SHP77 (cell line): Measurements from ENCODE around the gene DISC1.

Experiments
- DNase-seq, 2 experiments: peaks; one replicate each; lab custom pipeline; 2025; lab: John Stamatoyannopoulos, UW

Gene DISC1

DNA sequence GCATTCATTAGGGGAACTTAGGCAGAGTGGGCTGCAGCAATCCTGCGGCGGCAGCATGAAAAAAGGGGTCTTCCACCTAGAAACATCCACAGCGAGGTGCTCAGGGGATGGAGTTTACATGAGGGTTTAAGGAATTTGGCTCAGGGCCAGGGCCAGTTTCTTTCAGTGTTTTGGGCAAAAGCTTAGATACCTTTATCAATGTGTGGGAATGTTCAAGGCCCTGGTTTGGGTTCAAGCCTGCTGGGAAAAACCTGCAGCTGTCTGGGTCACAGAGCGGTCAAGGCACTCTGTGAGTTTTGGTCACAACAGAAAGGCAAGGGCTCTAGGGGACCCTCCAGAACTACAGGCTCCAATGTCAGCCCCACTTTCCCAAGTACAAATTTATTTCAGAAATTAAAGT lies 230.3 kb downstream of the DISC1 start:
- DNase-seq: no peak

GRCh38 chr1:231857609-231858135 lies 231.1 kb downstream of the DISC1 start:
- no peak for DNase-seq

DNA sequence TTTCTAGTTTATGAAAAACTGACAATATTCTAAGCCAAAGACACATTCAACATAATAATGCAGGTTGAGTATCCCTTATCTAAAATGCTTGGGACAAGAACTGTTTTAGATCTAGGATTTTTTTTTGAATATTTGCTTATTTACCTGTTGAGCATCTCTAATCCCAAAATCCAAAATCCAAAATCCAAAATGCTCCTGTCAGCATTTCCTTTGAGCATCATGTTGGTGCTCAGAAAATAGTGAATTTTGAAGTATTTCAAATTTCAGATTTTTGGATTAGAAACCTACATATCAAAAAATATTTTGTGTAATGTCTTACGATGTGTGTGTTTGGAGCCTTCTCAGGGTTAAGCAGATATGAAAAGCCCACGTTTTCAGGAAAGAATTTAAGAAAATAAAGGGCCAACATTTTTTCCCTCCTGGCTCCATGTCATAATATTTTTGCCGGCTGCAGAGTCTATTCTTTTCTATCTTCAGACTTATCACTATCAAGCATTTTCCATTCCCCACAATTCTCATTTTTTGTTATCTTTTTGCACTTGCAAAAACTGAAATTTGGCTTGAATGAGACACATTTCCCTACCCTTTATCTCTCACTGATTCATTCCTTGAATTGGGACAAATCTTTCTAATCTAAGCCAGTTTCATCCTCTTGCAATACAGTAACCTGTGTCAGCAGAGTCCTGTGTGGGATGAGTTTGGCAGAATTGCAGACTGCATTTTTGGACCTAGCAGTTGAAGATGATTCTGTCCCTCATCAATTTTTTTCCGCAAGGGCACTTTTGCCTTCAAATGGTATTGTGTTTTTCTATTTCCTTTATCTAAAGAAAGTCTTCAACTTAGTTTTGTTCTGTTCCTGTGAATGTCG lies 233.9 kb downstream of the DISC1 start:
- DNase-seq: no peak

- DNase-seq: no peak
These were observed 235.2 kb downstream of the DISC1 start for GRCh38 chr1:231861541-231862481.

- DNase-seq: no peak
These were observed 236.0 kb downstream of the DISC1 start for GRCh38 chr1:231862611-231863010.

GRCh38 chr1:231865331-231865730 lies 238.7 kb downstream of the DISC1 start:
- no peak for DNase-seq

DNA sequence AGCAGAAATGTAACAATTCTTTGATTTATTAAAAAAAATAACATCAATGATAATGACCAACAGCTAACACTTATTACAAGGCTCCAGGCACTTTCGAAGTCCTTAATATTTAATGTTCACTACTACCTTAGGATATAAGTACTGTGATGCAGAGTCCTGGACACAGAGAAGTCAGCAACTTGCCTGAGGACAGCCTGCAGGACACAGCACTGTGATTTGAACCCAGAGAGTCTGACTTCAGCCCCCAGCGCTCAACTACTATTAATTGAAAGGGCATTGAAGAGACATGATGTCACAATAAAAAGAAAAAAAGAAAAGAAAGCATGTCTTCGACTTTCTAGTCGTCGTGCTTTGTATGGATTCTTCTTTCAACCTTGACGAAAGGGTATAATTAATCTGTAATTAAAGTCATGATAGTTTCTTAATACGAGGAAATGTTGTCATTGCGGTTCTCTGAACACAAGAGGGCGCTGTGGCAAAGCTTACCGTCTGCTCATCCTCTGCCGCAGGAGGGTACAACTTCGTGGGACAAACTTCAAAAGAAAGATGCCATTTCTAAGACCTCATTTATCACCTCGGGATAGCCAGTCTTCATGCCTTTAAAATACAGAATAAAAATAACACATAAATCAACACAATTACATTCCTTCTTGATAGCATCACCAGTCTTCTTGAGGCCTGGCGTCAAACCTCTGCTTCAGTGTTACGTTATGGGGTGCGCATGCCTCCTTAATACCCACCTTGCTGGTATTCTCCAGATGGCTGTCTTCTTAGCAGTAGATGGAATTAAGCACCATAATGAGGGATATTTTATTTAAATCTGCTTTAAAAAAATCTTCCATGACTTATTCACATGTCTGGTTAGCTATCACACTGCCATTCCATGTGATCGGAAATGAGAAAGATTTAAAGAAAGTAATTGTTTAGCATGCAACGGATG lies 240.1 kb downstream of the DISC1 start:
- DNase-seq: peak; percentile 13 to 63

GRCh38 chr1:231867607-231868006 lies 241.0 kb downstream of the DISC1 start:
- DNase-seq: no peak

GRCh38 chr1:231869364-231869763 lies 242.8 kb downstream of the DISC1 start:
- no peak for DNase-seq

- no peak for DNase-seq
These were observed 244.9 kb downstream of the DISC1 start for GRCh38 chr1:231871471-231871870.

DNA sequence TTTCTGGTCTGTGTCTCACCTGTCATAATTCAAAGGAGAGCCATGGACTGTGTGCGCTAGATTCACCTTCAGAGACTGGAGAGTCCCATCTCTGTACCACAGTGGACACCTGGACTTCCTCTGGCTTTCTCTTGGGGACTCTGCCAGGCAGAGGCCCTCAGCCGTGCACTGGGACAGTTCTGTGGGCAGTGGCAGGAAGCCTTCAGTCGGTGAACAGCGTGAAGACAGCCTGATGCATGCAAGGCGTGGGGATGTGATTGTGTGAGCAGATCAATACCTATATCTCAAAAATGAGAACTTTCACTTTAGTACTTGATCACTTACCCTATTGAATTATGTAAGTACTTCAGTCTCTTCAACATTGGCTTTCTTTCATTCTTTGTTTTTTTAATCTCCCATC lies 245.3 kb downstream of the DISC1 start:
- no peak for DNase-seq

GRCh38 chr1:231872461-231872910 lies 245.9 kb downstream of the DISC1 start:
- DNase-seq: no peak

DNA sequence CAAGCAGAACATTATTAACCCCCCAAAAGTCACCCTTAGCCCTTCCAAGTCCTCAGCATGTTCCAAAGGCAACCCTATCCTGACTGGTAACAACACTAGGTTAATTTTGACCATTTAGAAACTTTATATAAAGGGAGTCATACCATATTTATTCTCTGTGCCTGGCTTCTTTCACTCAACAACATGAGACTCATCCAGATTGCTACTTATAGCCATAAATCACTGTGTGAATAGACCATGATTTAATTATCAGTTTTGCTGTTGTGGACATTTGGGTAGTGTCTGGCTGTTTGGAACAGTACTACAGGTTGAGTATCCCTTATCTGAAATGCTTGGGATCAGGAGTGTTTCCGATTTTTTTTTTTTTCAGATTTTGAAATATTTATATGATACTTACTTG lies 252.1 kb downstream of the DISC1 start:
- DNase-seq: no peak

- no peak for DNase-seq
These were observed 252.7 kb downstream of the DISC1 start for GRCh38 chr1:231879296-231879695.

DNA sequence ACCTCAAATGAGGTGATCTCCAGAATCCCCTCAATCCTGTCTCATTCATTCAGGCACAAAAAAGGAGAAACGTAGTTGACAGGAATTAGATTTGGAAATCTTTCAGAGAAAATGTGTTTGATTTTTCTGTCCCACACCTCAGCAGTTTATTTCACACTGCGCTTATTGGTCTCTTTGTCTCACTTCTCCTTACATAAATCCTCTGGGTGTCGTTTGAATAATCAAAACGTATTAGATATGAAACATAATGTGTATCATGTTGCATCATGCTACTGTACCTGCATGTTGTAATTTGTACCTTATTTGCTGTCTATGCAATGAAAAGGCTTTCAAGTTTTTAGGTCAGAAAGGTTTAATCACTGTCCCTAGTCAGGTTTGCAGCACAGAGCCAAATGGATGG lies 255.7 kb downstream of the DISC1 start:
- DNase-seq: no peak

- DNase-seq: no peak
These were observed 256.2 kb downstream of the DISC1 start for GRCh38 chr1:231882790-231883189.

DNA sequence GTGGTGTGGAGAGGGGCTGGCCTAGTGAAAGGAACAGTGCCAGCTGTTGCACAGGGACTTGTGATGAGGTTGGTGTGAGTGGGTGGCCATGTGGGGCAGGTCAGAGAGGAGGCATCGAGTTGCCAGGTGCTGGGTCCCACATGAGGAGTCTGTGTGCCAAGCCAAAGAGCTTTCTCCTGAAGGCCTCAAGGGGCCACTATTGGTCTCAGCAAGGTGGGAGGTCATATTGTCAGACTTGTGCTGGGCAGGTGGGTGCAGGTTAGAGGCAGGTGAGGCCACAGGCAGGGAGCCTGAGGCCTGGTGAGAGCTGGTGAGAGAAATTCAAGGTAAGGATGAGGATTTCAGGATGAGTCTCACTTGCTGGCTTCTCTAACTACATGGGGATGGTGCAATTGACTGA lies 256.8 kb downstream of the DISC1 start:
- peak in 1 of 2 experiments; percentile 22 for DNase-seq

GRCh38 chr1:231885209-231885854 lies 258.7 kb downstream of the DISC1 start:
- DNase-seq: no peak

- DNase-seq: no peak
These were observed 260.6 kb downstream of the DISC1 start for GRCh38 chr1:231887166-231887565.

GRCh38 chr1:231887866-231888265 lies 261.3 kb downstream of the DISC1 start:
- DNase-seq: no peak

GRCh38 chr1:231890791-231891190 lies 264.2 kb downstream of the DISC1 start:
- DNase-seq: no peak
